ENCODE data around the gene PPP2R2C.

PPP2R2C gene

DNA sequence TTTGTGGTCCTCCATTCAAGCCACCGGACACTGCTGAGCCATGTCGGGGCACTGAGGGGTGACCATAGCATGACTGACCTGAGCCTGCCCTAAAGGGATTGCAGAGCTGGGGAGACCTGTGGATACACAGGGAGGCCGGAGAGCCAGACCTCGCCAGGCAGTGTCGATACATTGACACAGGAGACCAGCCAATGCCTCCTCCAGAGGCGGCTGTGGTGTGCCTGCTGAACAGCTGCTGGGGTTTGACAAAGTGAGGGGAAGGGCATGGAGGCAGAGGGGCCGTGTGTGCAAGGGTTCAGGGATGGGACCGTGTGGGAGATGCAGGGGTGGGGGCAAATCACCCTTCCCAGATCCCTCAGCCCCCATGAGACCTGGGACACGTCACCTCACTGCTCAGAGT lies 48.0 kb downstream of the PPP2R2C start:
- DNase-seq (ENCODE audit: low spot score): no peak

DNA sequence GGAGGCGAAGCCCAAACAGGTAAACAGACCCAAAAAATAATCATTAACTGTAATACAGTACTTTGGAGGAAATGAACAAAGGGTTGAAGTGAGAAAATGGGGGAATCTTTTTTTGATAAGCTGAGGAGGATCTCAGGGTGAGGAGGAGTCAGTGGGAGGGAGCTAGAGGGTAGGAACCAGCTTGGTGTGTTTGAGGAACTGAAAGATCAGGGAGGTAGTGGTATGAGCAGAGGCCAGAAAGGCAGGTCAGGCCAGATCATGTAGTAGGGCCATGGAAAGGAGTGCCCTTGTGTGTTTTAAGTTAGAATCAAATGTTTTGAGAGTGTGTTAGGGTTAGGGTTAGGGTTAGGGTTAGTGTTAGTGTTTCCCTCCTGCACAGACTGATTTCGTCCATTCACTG lies 48.8 kb downstream of the PPP2R2C start:
- no peak for DNase-seq (ENCODE audit: low spot score)

DNA sequence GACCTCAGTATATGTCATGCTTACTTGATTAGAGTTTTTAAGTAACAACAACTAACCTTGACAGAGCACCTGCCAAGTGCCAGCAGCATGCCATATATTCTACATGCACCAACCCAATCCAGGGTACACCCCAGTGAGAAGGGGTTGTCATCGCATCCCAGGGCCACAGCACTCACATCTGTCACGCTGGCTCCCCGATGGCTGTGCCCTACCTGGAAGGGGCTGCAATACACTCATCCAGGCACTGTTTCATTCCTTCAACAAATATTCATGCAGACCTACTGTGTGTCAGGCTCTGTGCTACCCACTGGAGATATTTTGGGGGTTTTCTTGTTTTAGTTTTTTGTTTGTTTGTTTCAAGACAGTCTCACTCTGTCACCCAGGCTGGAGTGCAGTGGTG lies 49.5 kb downstream of the PPP2R2C start:
- no peak for DNase-seq (ENCODE audit: low spot score)

DNA sequence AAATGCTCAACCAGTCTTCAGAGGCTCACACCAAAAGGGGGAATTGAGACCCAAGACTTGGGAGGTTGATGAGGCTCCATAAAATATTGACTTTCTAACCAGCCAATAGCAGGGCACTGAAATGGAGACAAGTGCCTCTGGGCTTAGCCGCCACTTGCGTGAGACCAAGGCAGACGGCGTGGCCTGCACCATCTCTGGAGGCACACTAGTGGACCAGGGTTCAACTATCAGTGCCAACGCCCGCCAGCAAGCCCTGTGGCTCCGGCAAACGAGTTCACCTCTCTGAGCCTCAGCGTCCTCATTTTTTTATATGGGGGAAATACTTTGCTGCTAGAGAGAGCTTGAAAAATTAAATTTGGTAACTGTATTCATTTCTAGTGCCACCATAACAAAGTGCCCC lies 50.3 kb downstream of the PPP2R2C start:
- DNase-seq (ENCODE audit: low spot score): no peak

DNA sequence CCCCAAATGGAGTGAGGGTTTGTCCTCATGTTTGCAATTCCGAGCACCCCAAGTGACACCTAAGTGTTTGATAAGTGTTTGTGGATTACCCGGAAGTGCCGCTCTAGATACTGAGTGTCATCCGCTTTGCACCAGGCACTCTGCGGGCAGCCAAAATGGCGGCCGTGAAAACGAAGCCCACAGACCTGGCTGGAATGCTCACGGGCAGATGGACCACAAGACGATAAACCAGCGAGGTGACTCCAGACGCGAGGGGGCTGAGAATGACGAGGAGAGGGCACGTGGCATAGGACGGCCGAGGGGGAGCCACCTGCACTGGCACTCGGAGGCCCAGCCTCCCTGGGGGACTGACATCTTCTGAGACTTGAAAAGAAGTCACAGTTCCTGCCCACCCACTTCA lies 51.0 kb downstream of the PPP2R2C start:
- DNase-seq (ENCODE audit: low spot score): no peak

DNA sequence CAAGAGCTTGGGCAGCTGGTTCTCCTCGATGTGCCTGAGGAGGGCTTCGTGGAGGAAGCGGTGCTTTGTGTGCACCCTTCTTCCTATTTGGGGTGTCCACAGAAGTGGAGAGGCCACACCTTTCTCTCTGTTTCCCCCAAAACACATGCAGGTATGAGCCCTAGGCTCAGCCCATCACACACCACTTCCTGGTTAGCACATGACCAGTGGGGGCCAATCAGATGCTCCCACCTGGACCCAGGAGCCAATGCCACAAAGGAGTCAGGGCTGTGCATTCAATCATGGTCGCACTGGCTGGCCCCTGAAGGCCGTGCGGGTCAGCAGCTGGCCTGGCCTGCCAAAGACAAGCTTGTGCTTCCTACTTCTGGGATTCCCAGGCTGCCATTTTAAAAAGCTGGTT lies 51.4 kb downstream of the PPP2R2C start:
- no peak for DNase-seq (ENCODE audit: low spot score)

DNA sequence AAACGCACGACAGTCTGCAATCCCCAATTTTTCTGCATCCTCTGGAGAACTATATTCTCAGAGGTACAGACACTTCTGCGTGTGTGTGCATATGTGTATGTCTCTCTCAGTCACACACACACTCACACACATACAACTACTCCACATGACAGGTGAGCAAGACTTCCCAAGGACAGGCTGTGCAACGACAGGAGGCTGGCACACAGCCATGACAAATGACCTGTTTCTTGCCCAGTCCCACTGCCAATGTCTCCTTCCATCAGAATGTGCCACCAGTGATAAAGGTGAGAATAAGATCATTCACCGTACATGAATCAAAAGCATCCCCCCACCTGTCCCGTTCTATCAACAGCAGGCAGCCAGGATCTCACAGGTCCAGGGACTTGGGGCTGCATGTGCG lies 52.4 kb downstream of the PPP2R2C start:
- no peak for DNase-seq (ENCODE audit: low spot score)

DNA sequence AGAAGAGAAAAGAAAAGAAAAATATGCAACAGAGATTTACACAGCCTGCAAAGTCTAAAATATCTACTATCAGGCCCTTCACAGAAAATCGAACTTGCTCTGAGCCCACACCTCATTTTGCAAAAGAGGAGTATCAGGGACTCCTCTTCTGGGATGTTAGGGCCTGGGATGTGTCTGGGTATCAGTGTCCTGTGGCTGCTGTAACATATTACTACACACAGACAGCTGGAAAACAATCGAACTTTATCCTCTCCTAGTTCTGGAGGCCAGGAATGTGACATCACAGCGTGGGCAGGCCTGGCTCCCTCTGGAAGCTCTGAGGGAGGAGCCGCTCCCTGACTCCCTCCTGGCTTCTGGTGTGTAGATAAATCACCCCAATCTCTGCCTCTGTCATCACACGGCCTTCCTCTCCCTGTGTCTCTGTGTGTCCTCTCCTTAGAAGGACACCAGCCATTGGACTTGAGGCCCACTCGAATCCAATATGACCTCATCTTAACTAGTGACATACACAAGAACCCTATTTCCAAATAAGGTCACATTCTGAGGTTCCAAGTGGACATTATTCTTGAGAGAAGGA lies 52.9 kb downstream of the PPP2R2C start:
- DNase-seq (ENCODE audit: low spot score): no peak

DNA sequence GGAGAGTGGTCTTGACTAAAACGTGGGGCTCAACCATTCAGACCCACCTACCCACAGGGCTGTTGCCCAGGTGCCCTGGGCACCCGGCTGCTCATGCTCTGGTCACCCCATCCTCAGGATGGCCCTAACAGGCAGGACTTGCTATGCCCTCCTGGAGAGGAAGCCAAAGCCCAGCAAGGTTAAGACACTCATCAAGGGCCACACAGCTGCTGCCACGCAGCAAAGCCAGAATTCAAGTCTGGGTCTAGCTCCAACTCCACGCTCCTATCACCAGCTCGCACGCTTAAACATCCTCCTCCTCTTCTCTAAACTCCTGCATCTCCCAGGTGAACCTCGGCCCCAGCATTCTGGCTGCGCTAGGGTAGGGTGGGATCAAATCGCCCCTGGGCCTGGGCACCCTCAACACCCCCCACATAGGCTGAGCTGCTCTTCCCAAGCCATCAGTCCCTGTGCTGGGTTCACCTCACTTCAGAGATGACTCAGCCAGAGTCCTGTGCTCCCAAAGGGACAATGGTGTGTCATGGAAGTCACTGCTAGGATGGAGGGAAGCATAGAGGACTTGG lies 54.1 kb downstream of the PPP2R2C start:
- DNase-seq (ENCODE audit: low spot score): no peak

DNA sequence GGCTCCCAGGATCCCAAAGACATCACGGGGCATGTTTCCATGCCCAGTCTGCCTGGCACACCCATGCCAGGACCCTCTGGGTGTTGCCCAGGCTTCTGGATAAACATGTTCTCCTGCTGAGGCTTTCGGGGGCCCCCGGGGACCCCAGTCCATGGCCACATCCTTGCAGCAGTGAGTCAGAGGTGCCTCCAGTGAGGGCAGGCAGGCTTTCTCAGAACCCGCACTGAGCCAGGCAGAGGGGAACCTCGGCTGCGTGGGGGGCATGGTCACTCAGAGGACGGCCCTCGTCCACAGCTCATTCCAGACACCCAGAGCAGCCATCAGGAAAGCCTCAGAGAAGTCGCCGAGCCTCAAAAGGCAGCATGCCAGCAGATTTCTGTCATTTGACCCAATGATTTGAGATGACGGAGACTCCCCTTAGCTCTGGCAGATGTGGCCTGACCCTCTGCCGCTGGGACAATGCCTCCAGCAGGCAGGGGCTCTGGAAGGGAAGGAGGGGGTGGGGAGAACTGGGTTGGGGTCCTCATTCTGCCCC lies 54.8 kb downstream of the PPP2R2C start:
- DNase-seq (ENCODE audit: low spot score): no peak

DNA sequence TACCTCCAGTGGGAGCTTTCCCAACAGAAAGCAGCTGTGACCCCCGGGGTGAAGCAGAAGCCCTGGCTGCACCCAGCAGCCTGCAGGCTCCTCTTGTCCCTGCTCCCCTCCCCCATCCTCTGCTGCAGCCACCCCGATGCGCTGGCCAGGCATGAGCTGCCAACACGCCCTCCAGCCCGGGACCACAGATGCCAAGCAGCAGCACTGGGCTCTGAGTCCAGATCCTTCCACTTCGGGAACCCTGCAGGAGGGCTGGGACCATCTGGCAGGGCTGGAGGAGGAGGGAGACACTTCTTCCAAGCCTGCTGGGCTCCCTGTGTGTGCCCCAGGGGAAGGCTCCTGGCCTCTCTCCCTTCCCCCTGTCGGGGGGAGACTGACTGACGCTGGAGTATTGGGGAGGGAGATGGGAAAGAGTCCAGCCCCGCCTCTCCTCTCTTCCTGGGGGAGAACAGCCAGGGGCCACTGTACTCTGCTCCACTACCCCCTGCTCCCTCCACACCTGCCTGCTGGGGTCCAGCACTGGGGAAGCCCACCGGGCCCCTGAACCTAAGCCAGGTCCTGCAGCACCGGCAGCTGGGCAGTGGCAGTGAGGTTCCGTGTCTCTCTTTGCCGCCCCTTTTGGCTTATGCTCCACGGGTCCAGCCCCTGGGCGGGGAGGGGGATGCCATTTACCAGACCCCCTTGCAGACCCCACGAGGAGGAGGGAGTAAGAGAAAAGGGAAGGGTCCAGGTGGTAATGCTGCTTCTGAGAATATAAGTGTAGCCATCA lies 55.7 kb downstream of the PPP2R2C start:
- no peak for DNase-seq (ENCODE audit: low spot score)

DNA sequence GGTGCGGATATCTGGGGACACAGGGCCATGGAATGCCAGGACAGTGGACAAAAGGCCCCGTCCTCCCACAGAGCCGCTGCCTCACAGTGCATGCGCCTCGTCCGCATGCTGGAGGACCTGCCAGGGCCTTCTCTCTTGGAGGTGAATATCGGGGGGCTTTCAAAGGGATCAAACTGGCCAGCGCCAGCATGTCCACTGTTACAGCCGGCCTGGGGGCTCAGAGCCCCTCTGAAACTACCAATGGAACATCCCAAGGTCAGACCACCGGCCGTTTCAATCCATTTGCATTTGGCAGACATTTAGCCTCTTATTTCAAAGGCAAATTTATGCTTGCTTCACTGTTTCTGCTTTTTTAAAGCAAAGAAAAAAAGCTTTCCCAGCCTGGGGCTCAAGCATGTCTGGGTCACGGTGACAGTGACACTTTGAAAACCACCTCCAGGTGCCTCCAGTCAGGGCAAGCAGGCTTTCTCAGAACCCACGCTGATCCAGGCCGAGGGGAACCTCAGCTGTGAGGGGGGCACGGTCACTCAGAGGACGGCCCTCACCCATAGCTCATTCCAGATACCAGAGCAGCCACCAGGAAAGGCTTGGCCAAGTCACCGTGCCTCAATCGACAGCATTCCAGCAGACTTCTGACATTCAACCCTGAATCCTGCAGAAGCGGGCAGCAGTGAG lies 57.2 kb downstream of the PPP2R2C start:
- DNase-seq (ENCODE audit: low spot score): no peak

DNA sequence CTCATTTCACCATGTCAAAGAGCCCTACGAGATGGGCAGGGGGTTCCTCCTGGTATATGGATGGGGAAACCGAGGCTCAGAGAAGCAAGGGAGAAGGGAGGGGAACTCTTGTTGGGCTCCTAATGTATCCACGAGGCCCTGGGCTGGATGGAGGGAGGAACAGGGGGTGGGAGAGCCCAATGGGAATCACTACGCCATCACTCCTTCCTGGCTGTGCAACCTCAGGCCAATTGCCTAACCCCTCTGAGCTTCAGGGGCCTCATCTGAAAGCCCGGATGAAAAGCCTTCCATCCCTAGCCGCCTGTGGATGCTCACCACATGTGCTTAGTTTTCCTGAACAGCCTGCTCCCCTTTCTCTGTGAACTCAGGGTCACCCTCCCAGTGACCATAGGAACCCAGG lies 57.8 kb downstream of the PPP2R2C start:
- DNase-seq (ENCODE audit: low spot score): no peak

DNA sequence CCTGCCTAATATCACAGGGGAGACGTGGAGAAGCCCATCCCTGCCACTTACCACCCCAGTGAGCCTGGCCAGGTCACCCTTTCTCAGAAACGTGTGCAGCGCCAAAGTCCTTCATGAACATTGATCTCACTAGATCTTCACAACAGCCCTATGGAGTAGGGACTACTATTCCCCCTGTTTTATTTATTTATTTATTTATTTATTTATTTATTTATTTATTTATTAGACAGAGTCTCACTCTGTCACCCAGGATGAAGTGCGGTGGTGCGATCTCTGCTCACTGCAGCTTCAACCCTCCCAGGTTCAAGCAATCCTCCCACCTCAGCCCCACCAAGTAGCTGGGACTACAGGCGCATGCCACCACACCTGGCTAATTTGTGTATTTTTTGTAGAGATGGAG lies 61.8 kb downstream of the PPP2R2C start:
- no peak for DNase-seq (ENCODE audit: low spot score)

DNA sequence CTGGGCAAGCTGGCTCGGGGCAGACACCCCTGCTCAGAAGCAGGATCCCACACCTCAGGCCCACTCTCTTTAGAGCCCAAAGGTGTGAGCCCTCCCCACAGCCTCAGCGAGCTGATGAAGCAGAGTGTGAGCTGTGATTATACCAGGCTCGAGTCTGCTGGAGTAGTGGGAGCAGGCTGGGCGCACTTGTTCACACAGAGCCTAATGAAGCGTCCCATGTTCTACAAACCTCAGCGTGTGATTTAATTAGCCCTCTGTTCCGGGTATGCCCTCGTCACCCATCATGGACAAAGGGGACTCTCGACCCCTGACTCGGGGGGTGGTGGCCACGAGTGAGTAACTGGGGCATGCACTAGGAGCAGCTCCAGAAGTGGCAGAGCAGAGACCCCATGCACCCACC lies 62.3 kb downstream of the PPP2R2C start:
- DNase-seq (ENCODE audit: low spot score): no peak

DNA sequence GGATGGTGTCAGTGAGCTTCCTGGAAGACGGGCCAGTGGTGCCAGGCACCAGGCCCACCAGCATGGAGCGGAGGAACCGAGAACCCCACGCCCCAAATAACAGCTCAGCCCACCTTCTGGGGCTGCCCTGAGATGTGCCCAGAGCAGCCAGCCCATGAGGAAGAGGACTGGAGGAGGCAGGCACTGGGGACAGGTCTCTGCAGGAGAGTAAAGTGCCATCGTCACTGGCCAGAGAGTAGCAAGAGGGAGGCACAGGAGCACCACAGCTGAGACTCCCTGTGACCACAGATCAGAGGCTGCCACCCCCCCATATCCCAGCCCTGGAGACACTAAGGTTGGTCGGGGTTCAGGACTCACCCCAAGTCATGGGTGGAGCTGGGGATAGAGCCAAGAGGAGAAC lies 63.0 kb downstream of the PPP2R2C start:
- DNase-seq (ENCODE audit: low spot score): no peak

DNA sequence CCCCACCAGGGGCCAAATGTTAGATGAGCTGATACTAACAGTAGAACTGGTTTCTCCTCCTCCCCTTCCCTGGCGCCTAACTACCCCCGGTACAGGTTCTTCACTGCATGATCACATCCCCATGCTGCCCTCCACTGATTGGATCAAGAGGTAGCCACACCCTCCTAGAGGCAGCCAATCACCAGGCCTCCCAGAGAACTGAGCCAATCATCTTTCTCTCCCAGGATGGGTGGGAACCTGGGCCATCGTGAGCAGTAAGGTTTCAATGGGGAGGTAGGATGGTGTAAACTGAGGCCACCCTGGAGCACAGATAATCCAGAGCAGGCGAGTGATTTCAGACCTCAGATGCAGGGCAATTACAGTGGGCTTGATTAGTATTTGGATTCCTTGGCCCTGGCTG lies 64.2 kb downstream of the PPP2R2C start:
- no peak for DNase-seq (ENCODE audit: low spot score)

DNA sequence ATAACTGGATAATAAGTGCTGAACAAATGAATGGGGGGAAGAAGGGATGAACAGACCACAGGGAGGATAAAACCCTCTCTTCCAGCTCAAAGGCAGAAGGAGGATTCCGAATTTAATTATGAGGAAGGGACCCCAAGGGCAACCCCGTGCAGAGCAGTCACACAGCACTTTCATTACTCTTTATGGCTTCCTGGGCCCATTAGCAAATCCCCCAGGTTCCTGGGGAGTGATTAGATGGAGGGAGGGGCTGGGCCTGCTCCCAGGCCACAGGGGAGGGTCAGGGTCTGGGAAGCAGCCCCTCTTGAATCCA lies 67.1 kb downstream of the PPP2R2C start:
- DNase-seq (ENCODE audit: low spot score): no peak

DNA sequence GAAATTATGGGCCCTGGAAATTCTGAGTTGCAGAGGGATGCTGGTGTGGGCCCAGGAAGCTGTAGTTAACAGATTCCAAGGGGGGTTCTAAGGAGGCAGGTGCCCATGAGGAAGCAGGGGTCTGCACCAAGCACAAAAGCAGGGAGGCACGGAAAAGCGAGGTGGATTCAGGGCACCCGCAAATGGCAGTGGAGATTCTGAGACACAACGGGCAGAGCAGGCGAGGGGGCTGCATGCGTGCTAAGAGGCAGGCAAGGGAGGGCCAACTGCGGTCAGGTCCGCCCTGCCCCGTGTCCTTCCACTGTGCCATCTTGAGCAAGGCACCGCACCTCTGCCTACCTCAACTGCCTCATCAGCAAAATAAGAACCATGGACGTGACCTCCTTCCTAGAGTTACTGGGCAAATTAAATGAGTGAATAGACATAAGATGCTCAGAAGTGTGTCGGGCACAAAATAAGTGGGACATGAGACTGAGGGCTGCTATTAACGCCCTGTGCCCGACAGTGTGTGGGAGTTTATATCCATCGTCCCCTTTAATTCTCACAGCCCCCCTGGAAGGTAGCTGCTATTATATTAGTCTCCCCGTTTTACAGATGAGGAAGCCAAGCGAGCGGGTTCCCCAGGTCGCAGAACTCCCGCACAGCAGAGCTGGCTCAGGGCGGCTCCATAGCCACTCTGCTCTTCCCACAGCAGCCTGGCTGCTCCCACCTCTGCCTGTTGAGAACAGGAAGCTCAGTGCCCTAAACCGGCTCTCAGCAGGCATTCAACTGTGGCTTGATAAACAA lies 67.6 kb downstream of the PPP2R2C start:
- no peak for DNase-seq (ENCODE audit: low spot score)

DNA sequence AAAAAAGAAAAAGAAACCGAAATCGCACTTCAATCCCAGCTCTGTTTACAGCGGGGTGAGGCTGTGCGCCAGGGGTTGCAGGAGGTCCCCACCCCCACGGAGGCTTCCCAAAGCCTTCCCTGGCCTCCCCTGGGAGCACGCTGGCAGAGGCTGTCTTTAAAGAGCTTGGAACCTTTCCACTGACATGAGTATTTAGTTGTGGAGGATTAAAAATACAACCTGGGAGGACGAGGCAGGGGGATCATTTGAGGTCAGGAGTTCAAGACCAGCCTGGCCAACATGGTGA lies 69.1 kb downstream of the PPP2R2C start:
- DNase-seq (ENCODE audit: low spot score): no peak

DNA sequence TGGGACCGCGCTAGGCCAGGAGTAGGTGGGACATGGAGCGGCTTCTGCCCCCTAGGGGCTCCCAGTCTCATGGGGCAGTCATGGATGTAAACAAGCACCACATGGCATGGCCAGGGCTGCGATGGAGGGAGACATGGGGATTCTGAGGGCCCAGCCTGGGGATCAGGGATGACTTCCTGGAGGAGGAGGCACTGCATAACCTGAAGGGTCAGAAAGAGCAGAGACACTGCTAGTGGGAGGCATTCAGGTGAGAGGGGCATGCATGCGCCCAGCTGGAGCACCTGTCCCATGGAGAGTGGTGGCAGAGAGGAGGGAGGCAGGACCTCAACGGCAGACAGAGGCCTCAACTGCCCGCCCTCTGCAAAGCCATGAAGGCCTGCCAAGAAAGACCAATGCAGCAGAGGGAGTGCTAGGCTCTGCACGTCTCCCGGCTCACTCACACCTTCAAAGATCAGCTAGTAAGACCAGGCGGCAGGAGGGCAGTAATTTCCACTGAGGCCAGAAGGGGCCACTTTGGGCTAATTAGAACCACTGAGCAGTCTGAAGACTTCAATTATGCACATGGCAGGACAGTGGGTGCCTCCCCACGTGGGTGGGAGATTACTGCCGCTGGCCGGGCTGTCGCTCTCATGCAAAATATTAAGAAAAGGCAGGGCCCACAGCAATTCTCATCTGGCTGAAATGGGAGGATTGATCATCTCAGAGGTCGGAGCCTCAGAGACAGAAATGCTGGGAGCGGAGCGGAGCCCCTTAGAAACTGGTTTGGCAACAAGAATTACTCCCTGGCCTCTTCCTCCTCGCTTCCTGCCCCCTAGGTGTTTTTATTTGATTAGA lies 69.6 kb downstream of the PPP2R2C start:
- DNase-seq (ENCODE audit: low spot score): no peak

DNA sequence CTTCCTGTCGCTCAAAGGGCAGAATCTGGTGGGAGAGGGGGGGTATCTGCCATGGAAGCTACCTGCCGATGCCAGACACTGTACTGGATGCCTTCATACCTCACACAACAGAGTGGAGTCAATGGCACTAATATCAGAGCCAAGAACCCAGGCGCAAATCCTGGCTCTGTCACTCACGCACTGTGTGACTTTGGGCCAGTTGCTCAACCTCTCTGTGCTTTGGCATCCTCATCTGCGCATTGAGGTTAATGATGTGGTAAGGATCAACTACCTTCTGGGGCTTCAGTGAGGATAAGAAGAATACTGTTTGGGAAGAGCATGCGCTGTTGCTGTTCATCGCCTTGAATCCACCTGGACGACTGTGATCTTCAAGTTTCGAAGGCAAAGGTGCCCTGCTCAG lies 70.6 kb downstream of the PPP2R2C start:
- no peak for DNase-seq (ENCODE audit: low spot score)

Data from activated CD4-positive, alpha-beta T cell treated with anti-CD3 and anti-CD28 coated beads, Interleukin-2, Interleukin-4, amounts not matched to agents 100 ng/mL and 50 ng/mL, durations not matched to agents 16 hours and 8 hours (primary cell).